Smooth muscle cell (in vitro differentiated cells): ENCODE measurements around the gene MEIS1. TPM values are rescaled to one million over a fixed set of nuclear protein-coding genes. Genes with fewer than 3 reads are reported as not detected.
A peak's percentile ranks its signal among the peaks of the same experiment; 100 is the strongest.

Experiments
- DNase-seq: peaks from one replicate; lab custom pipeline; 2025; ENCODE audit not compliant: unreplicated experiment; lab: John Stamatoyannopoulos, UW
- H2AFZ ChIP-seq: fragments of 200-600 bp; sonication (generic); 2 replicates; pipeline ENCODE4 v1.6.0; 2016; ENCODE audit warnings: antibody characterized with exemption, low read depth, mild to moderate bottlenecking
- H3F3A ChIP-seq: fragments of 200-600 bp; sonication (generic); 2 replicates; pipeline ENCODE4 v1.6.0; 2017; ENCODE audit warnings: antibody characterized with exemption, low read depth
- H3K27ac ChIP-seq: fragments of 200-600 bp; sonication (generic); 2 replicates; pipeline ENCODE4 v1.5.1; 2016; ENCODE audit warnings: low read depth, mild to moderate bottlenecking
- H3K27me3 ChIP-seq: fragments of 200-600 bp; sonication (generic); 2 replicates; pipeline ENCODE4 v1.6.1; 2016; ENCODE audit warnings: low read depth, mild to moderate bottlenecking
- H3K36me3 ChIP-seq: fragments of 200-600 bp; sonication (generic); 2 replicates; pipeline ENCODE4 v1.5.1; 2016; ENCODE audit warnings: low read depth
- H3K4me1 ChIP-seq: fragments of 200-600 bp; sonication (generic); 2 replicates; pipeline ENCODE4 v1.5.1; 2016; ENCODE audit warnings: low read depth
- H3K4me2 ChIP-seq: fragments of 200-600 bp; sonication (generic); 2 replicates; pipeline ENCODE4 v1.6.0; 2016; ENCODE audit warnings: mild to moderate bottlenecking
- H3K4me3 ChIP-seq: fragments of 200-600 bp; sonication (generic); 2 replicates; pipeline ENCODE4 v1.5.1; 2016; ENCODE audit warnings: mild to moderate bottlenecking
- H3K79me2 ChIP-seq: fragments of 200-600 bp; sonication (generic); 2 replicates; pipeline ENCODE4 v1.6.0; 2016; ENCODE audit warnings: low read depth, mild to moderate bottlenecking
- H3K9ac ChIP-seq: fragments of 200-600 bp; sonication (generic); 2 replicates; pipeline ENCODE4 v1.6.0; 2016; ENCODE audit warnings: low read depth
- H3K9me3 ChIP-seq: fragments of 200-600 bp; sonication (generic); replicated peaks from 2 replicates; pipeline ENCODE4 v1.5.1; 2016; ENCODE audit warnings: low read depth
- H4K20me1 ChIP-seq: fragments of 200-600 bp; sonication (generic); 2 replicates; pipeline ENCODE4 v1.6.0; 2016; ENCODE audit warnings: low read depth
- CTCF ChIP-seq: fragments of 200-600 bp; sonication (generic); IDR thresholded peaks from 2 replicates; pipeline ENCODE4 v1.5.1; 2017; ENCODE audit warnings: borderline replicate concordance, mild to moderate bottlenecking, antibody characterized with exemption; ENCODE audit not compliant: insufficient read depth, poor library complexity, severe bottlenecking
- WGBS: methylation state at CpG from one replicate; pipeline ENCODE4 v1.1.7; 2016; ENCODE audit warnings: low lambda C conversion rate; 5-methylcytosine and 5-hydroxymethylcytosine counted together
- polyA plus RNA-seq: library from polyadenylated mRNA; unstranded; fragments of >200 nt; fragmentation: Nextera tagmentation; extraction: Ambion mirVana; gene quantifications from 2 replicates; pipeline ENCODE4 v1.2.1, GENCODE V29; 2016
- total RNA-seq: library from RNA; depleted of rRNA; stranded (reverse); fragments of >200 nt; gene quantifications from 2 replicates; pipeline ENCODE4 v1.2.3, GENCODE V29; 2014

MEIS1 gene
- total and polyA plus RNA-seq, 2 experiments from 2014 or later: 15.6 to 15.8 TPM

GRCh38 chr2:66463206-66463755, 28.4 kb downstream of the MEIS1 start:
- H3K9me3 ChIP-seq: no peaks in the 10 kb centered on the region
- WGBS: 19% methylated on average over 3 of the region's 3 CpGs
- H3K4me2 ChIP-seq: peak overlapping the region; percentile 42
- no peak overlapping the region for H2AFZ ChIP-seq
- H4K20me1 ChIP-seq: peaks cover 14% of the 10 kb centered on the region
- H3K79me2 ChIP-seq: peaks cover 12% of the 10 kb centered on the region
- H3K27ac ChIP-seq: peak overlapping the region; percentile 33
- no peaks in the 10 kb centered on the region for H3K36me3 ChIP-seq
- peaks cover 13% of the 10 kb centered on the region for H3K4me1 ChIP-seq
- TF ChIP-seq CTCF: no peak
- DNase-seq: no peak
- no peak overlapping the region for H3K4me3 ChIP-seq
- H3K9ac ChIP-seq: no peak overlapping the region
- H3K27me3 ChIP-seq: no peaks in the 10 kb centered on the region
- H3F3A ChIP-seq: peaks cover 35% of the 10 kb centered on the region

DNA sequence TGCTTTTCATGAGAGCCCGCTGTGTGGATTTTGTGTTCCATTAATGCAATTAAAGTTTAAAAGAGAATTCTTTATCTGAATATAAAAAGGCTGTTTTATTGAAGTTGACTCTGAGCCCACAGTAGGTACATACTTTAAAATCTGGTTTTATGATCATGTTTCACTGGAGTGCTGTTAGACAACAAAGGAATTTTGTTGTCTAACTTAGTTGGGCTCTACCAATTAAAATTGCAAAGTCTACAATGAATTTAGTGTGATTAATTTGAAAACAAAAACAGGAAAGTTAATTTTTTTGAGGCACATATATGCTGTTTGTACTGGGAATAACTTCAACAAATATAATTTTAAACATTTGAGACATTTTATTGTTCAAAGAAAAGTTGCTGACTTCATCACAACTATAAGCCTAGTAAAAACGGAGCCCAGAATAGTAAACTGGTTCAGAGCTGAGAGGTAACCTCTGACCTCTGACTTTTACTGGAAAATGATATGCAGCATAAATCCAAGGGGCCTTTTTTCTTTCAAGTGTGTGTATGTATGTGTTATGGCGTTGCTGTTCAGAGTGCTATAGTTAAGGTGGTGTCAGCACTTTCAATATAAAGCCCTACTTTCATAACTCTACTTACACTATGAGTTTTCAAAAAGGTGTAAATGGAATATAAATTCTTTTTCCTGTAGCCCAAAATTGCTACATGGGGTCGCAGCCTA, 30.2 kb downstream of the MEIS1 start:
- no peak for DNase-seq
- H2AFZ ChIP-seq: no peak overlapping the region
- no peaks in the 10 kb centered on the region for H3K36me3 ChIP-seq
- peaks cover 10% of the 10 kb centered on the region for H3K79me2 ChIP-seq
- H4K20me1 ChIP-seq: peaks cover 12% of the 10 kb centered on the region
- no peaks in the 10 kb centered on the region for H3K27me3 ChIP-seq
- H3K4me1 ChIP-seq: peaks cover 20% of the 10 kb centered on the region
- no peaks in the 10 kb centered on the region for H3K9me3 ChIP-seq
- 73% methylated on average over 4 of the region's 4 CpGs for WGBS
- H3K9ac ChIP-seq: no peak overlapping the region
- H3K4me2 ChIP-seq: no peak overlapping the region
- no peak overlapping the region for H3K27ac ChIP-seq
- no peak overlapping the region for H3K4me3 ChIP-seq
- TF ChIP-seq CTCF: no peak
- H3F3A ChIP-seq: peaks cover 27% of the 10 kb centered on the region

DNA sequence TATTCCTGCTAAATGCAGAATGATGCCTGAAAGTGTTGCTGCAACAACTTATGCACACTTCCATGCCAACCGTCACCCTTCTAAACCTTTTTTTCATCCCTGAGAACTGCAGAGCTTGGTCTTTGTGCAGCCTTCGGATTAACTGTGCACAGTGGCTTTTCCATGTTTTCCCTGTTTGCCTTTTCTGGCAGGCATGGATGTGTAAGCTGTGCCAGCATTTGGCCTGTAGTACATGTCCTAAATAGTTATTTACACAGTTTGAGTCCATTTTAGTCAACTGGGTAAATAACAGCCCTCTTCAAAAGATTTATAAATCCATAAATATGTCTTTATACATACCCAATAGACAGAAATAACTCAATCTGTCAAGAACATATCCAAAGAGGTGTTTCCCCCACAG, 31.5 kb downstream of the MEIS1 start:
- Histone ChIP-seq H3K4me1 (peaks cover 20% of the 10 kb centered on the region), H3K4me3 (no peak overlapping the region), H3K79me2 (peaks cover 11% of the 10 kb centered on the region), H3K27me3 (no peaks in the 10 kb centered on the region), H2AFZ (no peak overlapping the region), H3F3A (peaks cover 21% of the 10 kb centered on the region), H3K9ac (no peak overlapping the region), H3K4me2 (no peak overlapping the region), H4K20me1 (peaks cover 12% of the 10 kb centered on the region), H3K36me3 (no peaks in the 10 kb centered on the region), H3K9me3 (no peaks in the 10 kb centered on the region), H3K27ac (no peak overlapping the region)
- DNase-seq: no peak
- no peak for TF ChIP-seq CTCF
- 85% methylated on average over 2 of the region's 2 CpGs for WGBS

- Histone ChIP-seq H3K4me3 (no peak overlapping the region), H3K4me2 (no peak overlapping the region), H3K27ac (no peak overlapping the region), H3K27me3 (no peaks in the 10 kb centered on the region), H3K79me2 (peaks cover 11% of the 10 kb centered on the region), H3F3A (peaks cover 9% of the 10 kb centered on the region), H3K36me3 (no peaks in the 10 kb centered on the region), H3K4me1 (peaks cover 13% of the 10 kb centered on the region), H2AFZ (no peak overlapping the region), H4K20me1 (peaks cover 11% of the 10 kb centered on the region), H3K9ac (no peak overlapping the region), H3K9me3 (no peaks in the 10 kb centered on the region)
- no peak for DNase-seq
- TF ChIP-seq CTCF: no peak
Observed at GRCh38 chr2:66467718-66468117, 32.8 kb downstream of the MEIS1 start.
